Choroid plexus epithelial cell (primary cell): ENCODE results near the gene MVB12B.
"Not testable (repeated sequence)": the region's sequence is repeated elsewhere in the genome, so short reads cannot be mapped to it uniquely, and the experiment has no call there.

Source experiments
- DNase-seq: peaks from one replicate; pipeline ENCODE4 v3.0.0-alpha.2; 2010; ENCODE audit warnings: low read depth
- H3K4me3 ChIP-seq: 2 replicates; pipeline ENCODE4 v1.5.1; 2011; ENCODE audit warnings: low read depth, mild to moderate bottlenecking, control low read depth, low read length, moderate library complexity
- CTCF ChIP-seq: conservative IDR thresholded peaks from 2 replicates; pipeline ENCODE4 v1.5.1; 2011; ENCODE audit warnings: low read depth, mild to moderate bottlenecking, control low read depth, inconsistent platforms, low read length, moderate library complexity

Gene MVB12B

GRCh38 chr9:126532951-126533925 is 206.6 kb downstream of the MVB12B start:
- no peak for DNase-seq
- no peak overlapping the region for H3K4me3 ChIP-seq
- TF ChIP-seq CTCF = no peak

- no peak for DNase-seq
- H3K4me3 ChIP-seq = no peak overlapping the region
- TF ChIP-seq CTCF = no peak
Measured at GRCh38 chr9:126533926-126534310, 207.3 kb downstream of the MVB12B start.

GRCh38 chr9:126534431-126535186 is 208.0 kb downstream of the MVB12B start:
- TF ChIP-seq CTCF = no peak
- no peak for DNase-seq
- H3K4me3 ChIP-seq = no peak overlapping the region

GRCh38 chr9:126536131-126536530 is 209.5 kb downstream of the MVB12B start:
- TF ChIP-seq CTCF = no peak
- no peak overlapping the region for H3K4me3 ChIP-seq
- DNase-seq = no peak

GRCh38 chr9:126536841-126537465 is 210.3 kb downstream of the MVB12B start:
- no peak overlapping the region for H3K4me3 ChIP-seq
- no peak for DNase-seq
- TF ChIP-seq CTCF = no peak

- TF ChIP-seq CTCF = no peak
- no peak overlapping the region for H3K4me3 ChIP-seq
- DNase-seq = no peak
Measured at GRCh38 chr9:126538550-126538949, 211.9 kb downstream of the MVB12B start.

- H3K4me3 ChIP-seq, DNase-seq: not testable (repeated sequence)
Measured at GRCh38 chr9:126540398-126540797, 213.8 kb downstream of the MVB12B start.
